Esophagus muscularis mucosa (tissue), 4 donors: Measurements from ENCODE around the gene ATG4C.
"Not testable (repeated sequence)": the region's sequence is repeated elsewhere in the genome, so short reads cannot be mapped to it uniquely, and the experiment has no call there.

Experiments
- CTCF ChIP-seq, 3 experiments: fragments of 200-600 bp in 2 of 3; fragments of 450-650 bp in 1 of 3; sonication (generic) in 2 of 3; IDR thresholded peaks; one replicate each; pipeline ENCODE4 v1.5.1; 2017 to 2019; ENCODE audit warnings: antibody characterized with exemption in 3 of 3, mild to moderate bottlenecking in 2 of 3, moderate library complexity in 1 of 3
- EP300 ChIP-seq: sonication (generic); formaldehyde crosslinking; IDR thresholded peaks from one replicate; pipeline ENCODE4 v1.6.1; 2017; ENCODE audit warnings: antibody characterized with exemption
- POLR2A ChIP-seq: fragments of 450-650 bp; IDR thresholded peaks from one replicate; pipeline ENCODE4 v1.6.1; 2017; ENCODE audit warnings: antibody characterized with exemption, moderate library complexity, mild to moderate bottlenecking, low read depth
- POLR2AphosphoS5 ChIP-seq, 2 donors: sonication (generic); formaldehyde crosslinking; IDR thresholded peaks; one replicate each; pipeline ENCODE4 v1.6.1; 2017; ENCODE audit warnings: antibody characterized with exemption in 2 of 2

DNA sequence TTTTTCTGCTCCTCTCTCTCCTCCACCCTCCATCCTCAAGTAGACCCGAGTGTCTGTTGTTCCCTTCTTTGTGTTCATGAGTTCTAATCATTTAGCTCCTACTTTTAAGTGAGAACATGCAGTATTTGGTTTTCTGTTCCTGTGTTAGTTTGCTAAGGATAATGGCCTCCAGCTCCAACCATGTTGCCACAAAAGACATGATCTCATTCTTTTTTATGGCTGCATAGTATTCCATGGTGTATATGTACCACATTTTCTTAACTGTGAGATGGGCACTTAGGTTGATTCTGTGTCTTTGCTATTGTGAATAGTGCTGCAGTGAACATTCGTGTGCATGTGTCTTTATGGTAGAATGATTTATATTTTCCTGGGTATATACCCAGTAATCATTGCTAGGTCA, 43.9 kb downstream of the ATG4C start:
- TF ChIP-seq EP300; CTCF (IDR thresholded peaks at IDR 0.05); POLR2AphosphoS5 (IDR thresholded peaks at IDR 0.05); POLR2A: not testable (repeated sequence)
